NCI-H1930 (cell line): ENCODE measurements around the gene OR6P1.

Experiments used
- DNase-seq, 2 experiments: peaks; one replicate each; lab custom pipeline; 2025; lab: John Stamatoyannopoulos, UW

OR6P1 gene

GRCh38 chr1:158516966-158517365 lies 53.4 kb downstream of the OR6P1 start:
- DNase-seq, result no peak
